Caco-2 (cell line): ENCODE results near the gene SUMF1. TPM values are rescaled to one million over a fixed set of nuclear protein-coding genes. Genes with fewer than 3 reads are reported as not detected.

Source experiments
- BruUV-seq: library from RNA; stranded (reverse); fragments of 400-500 nt; replicated peaks from 2 replicates; lab custom pipeline; 2021; lab: Mats Ljungman, UMichigan
- CTCF ChIA-PET: fragments of 300-600 bp; sonication (Branson Sonifier 250); formaldehyde crosslinking; loops from one replicate; lab custom pipeline; 2022; ENCODE audit warnings: antibody characterized with exemption; lab: Charles Lee
- POLR2A ChIA-PET: fragments of 300-600 bp; sonication (Branson Sonifier 250); formaldehyde crosslinking; loops from one replicate; lab custom pipeline; 2022; ENCODE audit warnings: antibody characterized with exemption; lab: Charles Lee
- DNase-seq, 2 experiments: peaks; one replicate each; pipeline versions ENCODE4 v3.0.0 to v3.0.0-alpha.2; 2020 to 2022
- H3K27me3 ChIP-seq: replicated peaks from 2 replicates; pipeline ENCODE4 v1.6.0; 2011; ENCODE audit warnings: low read length; ENCODE audit not compliant: control insufficient read depth, insufficient read depth
- H3K36me3 ChIP-seq: 2 replicates; pipeline ENCODE4 v1.5.1; 2011; ENCODE audit warnings: low read length; ENCODE audit not compliant: control insufficient read depth, insufficient read depth
- H3K4me1 ChIP-seq: fragments of 250-450 bp; sonication (Bioruptor Pico); 2 replicates; pipeline ENCODE4 v1.5.1; 2020; ENCODE audit warnings: mild to moderate bottlenecking
- H3K4me3 ChIP-seq: 2 replicates; pipeline ENCODE4 v1.5.1; 2011; ENCODE audit warnings: low read depth, mild to moderate bottlenecking, control low read depth, low read length
- H3K9me3 ChIP-seq: fragments of 250-450 bp; sonication (Bioruptor Pico); 2 replicates; pipeline ENCODE4 v1.5.1; 2020; ENCODE audit warnings: mild to moderate bottlenecking, moderate library complexity
- H3K27ac Mint-ChIP-seq: one replicate; pipeline ENCODE4 v1.8.0; 2022; ENCODE audit warnings: mixed read lengths; ENCODE audit not compliant: unreplicated experiment
- H3K27me3 Mint-ChIP-seq: one replicate; pipeline ENCODE4 v1.8.0; 2022; ENCODE audit warnings: mixed read lengths; ENCODE audit not compliant: insufficient read depth, unreplicated experiment
- H3K36me3 Mint-ChIP-seq: one replicate; pipeline ENCODE4 v1.8.0; 2022; ENCODE audit warnings: mild to moderate bottlenecking, mixed read lengths; ENCODE audit not compliant: insufficient read depth, unreplicated experiment
- H3K4me1 Mint-ChIP-seq: one replicate; pipeline ENCODE4 v1.8.0; 2022; ENCODE audit warnings: low read depth, mixed read lengths; ENCODE audit not compliant: unreplicated experiment
- H3K4me3 Mint-ChIP-seq: one replicate; pipeline ENCODE4 v1.8.0; 2022; ENCODE audit warnings: mild to moderate bottlenecking, moderate library complexity, mixed read lengths; ENCODE audit not compliant: unreplicated experiment
- H3K9me3 Mint-ChIP-seq: one replicate; pipeline ENCODE4 v1.8.0; 2022; ENCODE audit warnings: mixed read lengths; ENCODE audit not compliant: unreplicated experiment
- CTCF ChIP-seq, 2 experiments: fragments of 200-600 bp in 1 of 2; IDR thresholded peaks; 1 replicate in 1 of 2; 2 replicates in 1 of 2; pipeline versions ENCODE4 v1.5.1 to v1.8.0; 2011 to 2022; ENCODE audit warnings: antibody characterized with exemption in 1 of 2, control low read depth in 1 of 2, inconsistent platforms in 1 of 2, low read depth in 1 of 2, low read length in 1 of 2, mild to moderate bottlenecking in 1 of 2, moderate library complexity in 1 of 2; ENCODE audit not compliant: insufficient read depth in 1 of 2, severe bottlenecking in 1 of 2, unreplicated experiment in 1 of 2
- intact Hi-C: fragments of 100-400 bp; cut with micrococcal nuclease; formaldehyde crosslinking; loops from one replicate; pipeline ENCODE4 v1.10.0; 2022; ENCODE audit not compliant: unreplicated experiment
- total RNA-seq: library from RNA; stranded (reverse); gene quantifications from 2 replicates; pipeline ENCODE4 v1.2.3, GENCODE V29; 2022

Gene SUMF1
- total RNA-seq, 1 experiment from 2014 or later: 24.4 TPM

GRCh38 chr3:4338751-4339150 is 128.3 kb downstream of the SUMF1 start:
- no peak for TF ChIP-seq CTCF (IDR thresholded peaks at IDR 0.05; ENCODE audit: insufficient read depth in 1 of 2, low read depth in 1 of 2, low read length in 1 of 2, severe bottlenecking in 1 of 2, unreplicated experiment in 1 of 2)
- ChIA-PET CTCF (no interaction called here), POLR2A (no interaction called here)
- Histone ChIP-seq H3K27me3 (0 out of 2 replicates have a peak, but pooled peaks cover 1% of the 10 kb centered on the region), H3K36me3 (no peaks in the 10 kb centered on the region), H3K4me3 (no peak overlapping the region), H3K9me3 (no peaks in the 10 kb centered on the region), H3K4me1 (no peaks in the 10 kb centered on the region)
- H3K27me3 Mint-ChIP-seq: no peaks in the 10 kb centered on the region
- H3K4me1 Mint-ChIP-seq: no peaks in the 10 kb centered on the region
- no peak overlapping the region for H3K27ac Mint-ChIP-seq
- no peaks in the 10 kb centered on the region for H3K36me3 Mint-ChIP-seq
- DNase-seq: no peak
- BruUV-seq: no TSS peak
- H3K9me3 Mint-ChIP-seq: no peaks in the 10 kb centered on the region
- intact Hi-C loops: no loop called here
- H3K4me3 Mint-ChIP-seq: no peak overlapping the region

GRCh38 chr3:4336850-4337546 is 130.1 kb downstream of the SUMF1 start:
- BruUV-seq: no TSS peak
- Mint-ChIP-seq H3K36me3 (no peaks in the 10 kb centered on the region), H3K4me3 (no peak overlapping the region), H3K4me1 (no peaks in the 10 kb centered on the region), H3K27ac (no peak overlapping the region), H3K9me3 (no peaks in the 10 kb centered on the region), H3K27me3 (no peaks in the 10 kb centered on the region)
- ChIA-PET CTCF (no interaction called here), POLR2A (no interaction called here)
- 0 out of 2 replicates have a peak, but pooled peaks cover 1% of the 10 kb centered on the region for H3K27me3 ChIP-seq
- H3K9me3 ChIP-seq: no peaks in the 10 kb centered on the region
- H3K36me3 ChIP-seq: no peaks in the 10 kb centered on the region
- no peaks in the 10 kb centered on the region for H3K4me1 ChIP-seq
- DNase-seq: no peak
- intact Hi-C loops: no loop called here
- TF ChIP-seq CTCF (IDR thresholded peaks at IDR 0.05; ENCODE audit: insufficient read depth in 1 of 2, low read depth in 1 of 2, low read length in 1 of 2, severe bottlenecking in 1 of 2, unreplicated experiment in 1 of 2): no peak
- no peak overlapping the region for H3K4me3 ChIP-seq

GRCh38 chr3:4335840-4336562 is 131.1 kb downstream of the SUMF1 start:
- no peak overlapping the region for H3K4me3 ChIP-seq

More at GRCh38 chr3:4335840-4336562, 131.1 kb downstream of the SUMF1 start:
- Mint-ChIP-seq H3K4me3 (no peak overlapping the region), H3K27ac (no peak overlapping the region), H3K27me3 (no peaks in the 10 kb centered on the region), H3K4me1 (no peaks in the 10 kb centered on the region), H3K9me3 (no peaks in the 10 kb centered on the region), H3K36me3 (no peaks in the 10 kb centered on the region)
- DNase-seq: no peak
- no peak for TF ChIP-seq CTCF (IDR thresholded peaks at IDR 0.05; ENCODE audit: insufficient read depth in 1 of 2, low read depth in 1 of 2, low read length in 1 of 2, severe bottlenecking in 1 of 2, unreplicated experiment in 1 of 2)
- 0 out of 2 replicates have a peak, but pooled peaks cover 1% of the 10 kb centered on the region for H3K27me3 ChIP-seq
- no TSS peak for BruUV-seq
- intact Hi-C loops: no loop called here
- H3K36me3 ChIP-seq: no peaks in the 10 kb centered on the region
- CTCF ChIA-PET: no interaction called here
- H3K9me3 ChIP-seq: no peaks in the 10 kb centered on the region
- POLR2A ChIA-PET: no interaction called here
- H3K4me1 ChIP-seq: no peaks in the 10 kb centered on the region
